Measurements from ENCODE around the gene TNIK. TPM values are rescaled to one million over a fixed set of nuclear protein-coding genes. Genes with fewer than 3 reads are reported as not detected.

TNIK gene
- total RNA-seq, 1 experiment from 2014 or later, result 7.0 TPM

DNA sequence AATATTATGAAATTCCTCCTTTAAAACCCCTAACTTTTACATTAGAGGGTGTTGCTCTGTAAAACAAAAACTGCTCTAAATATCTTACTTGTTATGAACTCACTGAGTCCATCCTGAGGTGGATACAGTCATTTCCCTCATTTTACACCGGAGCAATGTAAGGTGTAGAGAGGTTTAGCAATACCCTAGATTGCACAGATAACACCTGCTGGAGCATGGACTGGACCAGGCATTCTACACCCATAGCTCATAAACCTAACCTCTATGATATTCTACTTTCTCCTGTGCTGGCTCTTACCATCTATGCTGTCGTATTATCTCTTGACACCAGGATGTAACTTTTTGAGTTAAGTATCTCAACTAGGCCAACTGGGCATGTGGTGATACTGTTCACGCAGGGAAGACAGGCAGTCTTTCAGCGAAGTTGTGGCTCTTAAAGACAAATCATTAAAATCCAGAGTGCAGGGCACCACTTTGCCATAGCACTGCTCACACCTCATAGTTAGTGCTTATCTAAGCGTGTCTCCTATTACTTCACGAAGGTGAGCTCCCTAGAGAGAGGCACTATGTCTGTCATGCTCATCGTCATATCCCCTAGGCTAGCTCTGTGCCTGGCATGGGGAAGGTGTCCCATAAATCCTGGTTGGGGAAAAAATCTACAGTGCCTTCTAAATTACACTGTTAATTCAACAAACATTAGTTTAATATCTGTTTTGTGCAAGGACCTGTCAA lies 333.6 kb downstream of the TNIK start:
- intact Hi-C loops (cut with micrococcal nuclease), result no loop called here
- Histone ChIP-seq H3K4me3 (ENCODE audit: low read length) (no peak overlapping the region), H3K9me3 (ENCODE audit: low read length) (no peaks in the 10 kb centered on the region), H3F3A (ENCODE audit: low read length, unreplicated experiment) (no peaks in the 10 kb centered on the region), H3K79me2 (ENCODE audit: low read length) (no peaks in the 10 kb centered on the region), H3K27ac (ENCODE audit: low read length) (no peak overlapping the region), H3K4me1 (ENCODE audit: insufficient read depth, low read length) (0 out of 2 replicates have a peak, but pooled peaks cover 5% of the 10 kb centered on the region), H2AFZ (ENCODE audit: low read length) (no peak overlapping the region), H3K36me3 (ENCODE audit: low read depth, low read length) (no peaks in the 10 kb centered on the region), H3K27me3 (ENCODE audit: low read length) (no peaks in the 10 kb centered on the region), H3K9me2 (replicated peaks; ENCODE audit: low read length) (no peaks in the 10 kb centered on the region), H3K9ac (ENCODE audit: low read length) (no peak overlapping the region), H3K4me2 (ENCODE audit: low read length) (no peak overlapping the region), H4K20me1 (ENCODE audit: low read length) (no peaks in the 10 kb centered on the region)
- TF ChIP-seq, protein P1, sequence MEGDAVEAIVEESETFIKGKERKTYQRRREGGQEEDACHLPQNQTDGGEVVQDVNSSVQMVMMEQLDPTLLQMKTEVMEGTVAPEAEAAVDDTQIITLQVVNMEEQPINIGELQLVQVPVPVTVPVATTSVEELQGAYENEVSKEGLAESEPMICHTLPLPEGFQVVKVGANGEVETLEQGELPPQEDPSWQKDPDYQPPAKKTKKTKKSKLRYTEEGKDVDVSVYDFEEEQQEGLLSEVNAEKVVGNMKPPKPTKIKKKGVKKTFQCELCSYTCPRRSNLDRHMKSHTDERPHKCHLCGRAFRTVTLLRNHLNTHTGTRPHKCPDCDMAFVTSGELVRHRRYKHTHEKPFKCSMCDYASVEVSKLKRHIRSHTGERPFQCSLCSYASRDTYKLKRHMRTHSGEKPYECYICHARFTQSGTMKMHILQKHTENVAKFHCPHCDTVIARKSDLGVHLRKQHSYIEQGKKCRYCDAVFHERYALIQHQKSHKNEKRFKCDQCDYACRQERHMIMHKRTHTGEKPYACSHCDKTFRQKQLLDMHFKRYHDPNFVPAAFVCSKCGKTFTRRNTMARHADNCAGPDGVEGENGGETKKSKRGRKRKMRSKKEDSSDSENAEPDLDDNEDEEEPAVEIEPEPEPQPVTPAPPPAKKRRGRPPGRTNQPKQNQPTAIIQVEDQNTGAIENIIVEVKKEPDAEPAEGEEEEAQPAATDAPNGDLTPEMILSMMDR (conservative IDR thresholded peaks at IDR 0.05; ENCODE audit: low read depth, low read length), result no peak
- ChIA-PET CTCF (no interaction called here), POLR2A (ENCODE audit: unreplicated experiment) (no interaction called here)
- ATAC-seq (no peak), DNase-seq (no peak)
- no TSS peak for BruUV-seq (replicated peaks)

DNA sequence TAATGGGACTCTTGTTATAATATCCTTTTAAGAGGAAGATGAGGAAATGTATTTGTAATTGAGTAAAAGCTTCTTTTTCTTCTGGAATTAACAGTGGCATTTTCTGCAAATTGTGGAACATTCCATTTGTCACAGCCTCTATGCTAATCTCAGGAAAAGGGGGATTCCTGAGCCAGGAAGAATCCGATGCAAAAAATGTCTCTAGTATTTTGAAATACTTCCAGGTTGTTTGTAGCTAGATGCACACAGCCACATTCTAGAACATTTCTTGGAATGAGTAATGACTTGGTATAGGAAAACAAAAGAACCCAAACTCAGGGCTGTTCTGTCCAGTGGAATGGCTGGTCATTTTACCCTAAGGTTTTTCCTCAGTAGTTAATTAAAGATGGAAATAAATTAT lies 335.2 kb downstream of the TNIK start:
- Histone ChIP-seq H3K4me3 (ENCODE audit: low read length) (no peak overlapping the region), H2AFZ (ENCODE audit: low read length) (no peak overlapping the region), H3K79me2 (ENCODE audit: low read length) (no peaks in the 10 kb centered on the region), H3K4me2 (ENCODE audit: low read length) (no peak overlapping the region), H4K20me1 (ENCODE audit: low read length) (no peaks in the 10 kb centered on the region), H3K36me3 (ENCODE audit: low read depth, low read length) (no peaks in the 10 kb centered on the region), H3K9me3 (ENCODE audit: low read length) (no peaks in the 10 kb centered on the region), H3K27me3 (ENCODE audit: low read length) (no peaks in the 10 kb centered on the region), H3K27ac (ENCODE audit: low read length) (no peak overlapping the region), H3K4me1 (ENCODE audit: insufficient read depth, low read length) (0 out of 2 replicates have a peak, but pooled peaks cover 4% of the 10 kb centered on the region), H3K9ac (ENCODE audit: low read length) (no peak overlapping the region), H3F3A (ENCODE audit: low read length, unreplicated experiment) (no peaks in the 10 kb centered on the region), H3K9me2 (replicated peaks; ENCODE audit: low read length) (no peaks in the 10 kb centered on the region)
- ChIA-PET POLR2A (ENCODE audit: unreplicated experiment) (interaction anchor here (0.5 to 0.7 kb wide), 2 partner anchors 16 to 864 kb away, joined by 3 to 5 read pairs; no protein-coding TSS in a partner anchor), CTCF (no interaction called here)
- TF ChIP-seq EZH2phosphoT487 (IDR thresholded peaks at IDR 0.05; ENCODE audit: borderline replicate concordance, low read length) (no peak), EZH2 (IDR thresholded peaks at IDR 0.05; ENCODE audit: low read length, unreplicated experiment) (no peak)
- TF ChIP-seq, protein P1 (conservative IDR thresholded peaks at IDR 0.05; ENCODE audit: low read depth, low read length), result no peak
- ATAC-seq (no peak), DNase-seq (no peak)
- BruUV-seq (replicated peaks), result no TSS peak
- intact Hi-C loops (cut with micrococcal nuclease), result no loop called here

DNA sequence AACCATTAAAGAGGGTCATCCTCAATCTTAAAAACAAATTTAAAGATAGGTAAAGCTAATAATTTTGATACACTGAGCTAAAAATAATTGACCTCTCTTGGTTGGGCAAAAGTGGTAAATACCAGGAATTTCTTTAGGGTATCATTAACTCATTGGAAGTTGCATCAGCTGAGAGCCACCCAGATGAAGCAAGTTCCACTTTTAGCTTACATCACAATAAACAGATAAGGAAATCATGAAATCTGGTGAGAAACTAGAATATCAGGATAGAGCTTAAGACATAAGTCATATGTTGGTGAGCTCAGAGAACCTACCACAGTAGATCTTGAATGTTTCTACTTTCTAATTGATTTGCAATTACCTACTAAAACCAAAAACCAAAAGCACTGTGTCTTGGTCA lies 336.3 kb downstream of the TNIK start:
- ATAC-seq (no peak), DNase-seq (no peak)
- ChIA-PET POLR2A (ENCODE audit: unreplicated experiment) (no interaction called here), CTCF (no interaction called here)
- no peak overlapping the region for H3K27ac ChIP-seq (ENCODE audit: low read length)
- no peaks in the 10 kb centered on the region for H3K36me3 ChIP-seq (ENCODE audit: low read depth, low read length)
- H3K4me1 ChIP-seq (ENCODE audit: insufficient read depth, low read length), result no peaks in the 10 kb centered on the region
- H3K79me2 ChIP-seq (ENCODE audit: low read length), result no peaks in the 10 kb centered on the region
- BruUV-seq (replicated peaks), result no TSS peak
- no peak overlapping the region for H2AFZ ChIP-seq (ENCODE audit: low read length)
- no peaks in the 10 kb centered on the region for H3F3A ChIP-seq (ENCODE audit: low read length, unreplicated experiment)
- no peaks in the 10 kb centered on the region for H3K9me2 ChIP-seq (replicated peaks; ENCODE audit: low read length)
- H3K9me3 ChIP-seq (ENCODE audit: low read length), result no peaks in the 10 kb centered on the region
- H3K4me3 ChIP-seq (ENCODE audit: low read length), result no peak overlapping the region
- H4K20me1 ChIP-seq (ENCODE audit: low read length), result no peaks in the 10 kb centered on the region
- intact Hi-C loops (cut with micrococcal nuclease), result no loop called here
- H3K27me3 ChIP-seq (ENCODE audit: low read length), result no peaks in the 10 kb centered on the region
- no peak overlapping the region for H3K4me2 ChIP-seq (ENCODE audit: low read length)
- no peak overlapping the region for H3K9ac ChIP-seq (ENCODE audit: low read length)
- TF ChIP-seq EZH2phosphoT487 (IDR thresholded peaks at IDR 0.05; ENCODE audit: borderline replicate concordance, low read length) (no peak), EZH2 (IDR thresholded peaks at IDR 0.05; ENCODE audit: low read length, unreplicated experiment) (no peak)
- TF ChIP-seq, protein P1 (conservative IDR thresholded peaks at IDR 0.05; ENCODE audit: low read depth, low read length), result no peak
